ENCODE results near the gene ELMOD2. TPM values are rescaled to one million over a fixed set of nuclear protein-coding genes. Genes with fewer than 3 reads are reported as not detected.

Gene ELMOD2
- total and polyA plus RNA-seq, 11 donors: 8.2 to 22.3 (median 15.6) TPM

- Histone ChIP-seq H3K27me3 (no peaks in the 10 kb centered on the region), H3K27ac (no peak overlapping the region), H3K4me3 (no peak overlapping the region), H3K9me3 (no peaks in the 10 kb centered on the region), H3K36me3 (peaks cover 0 to 20% (median 2%) of the 10 kb centered on the region in 9 donors), H3K4me1 (no peaks in the 10 kb centered on the region)
- intact Hi-C loops (cut with DNase I): no loop called here
- TF ChIP-seq CTCF (IDR thresholded peaks at IDR 0.05): no peak
- TF ChIP-seq POLR2A (IDR thresholded peaks at IDR 0.05): no peak
- WGBS, 4 donors: 88 to 97% (median 90%) methylated on average over 6 of the region's 6 CpGs
- no peak for DNase-seq
- ATAC-seq: no peak
These were observed 32.6 kb downstream of the ELMOD2 start for GRCh38 chr4:140556372-140557085.

- TF ChIP-seq CTCF (IDR thresholded peaks at IDR 0.05) (no peak), POLR2A (IDR thresholded peaks at IDR 0.05) (no peak)
- no peaks in the 10 kb centered on the region for H3K27me3 ChIP-seq
- no peak overlapping the region for H3K4me3 ChIP-seq
- intact Hi-C loops (cut with DNase I): no loop called here
- 75 to 92% (median 91%) methylated on average over 4 of the region's 4 CpGs for WGBS, 4 donors
- peaks cover 0 to 6% (median 0%) of the 10 kb centered on the region in 9 donors for H3K36me3 ChIP-seq
- DNase-seq: no peak
- no peak overlapping the region for H3K27ac ChIP-seq
- H3K4me1 ChIP-seq: no peaks in the 10 kb centered on the region
- H3K9me3 ChIP-seq: no peaks in the 10 kb centered on the region
- ATAC-seq: no peak
These were observed 34.0 kb downstream of the ELMOD2 start for GRCh38 chr4:140557831-140558435.

- DNase-seq: no peak
- Histone ChIP-seq H3K4me3 (no peak overlapping the region), H3K27me3 (no peaks in the 10 kb centered on the region), H3K4me1 (no peaks in the 10 kb centered on the region), H3K9me3 (no peaks in the 10 kb centered on the region), H3K36me3 (no peaks in the 10 kb centered on the region), H3K27ac (no peak overlapping the region)
- intact Hi-C loops (cut with DNase I): no loop called here
- no peak for TF ChIP-seq POLR2A (IDR thresholded peaks at IDR 0.05)
- no peak for TF ChIP-seq CTCF (IDR thresholded peaks at IDR 0.05)
- ATAC-seq: no peak
- WGBS, 4 donors: 86 to 92% (median 90%) methylated on average over 6 of the region's 6 CpGs
These were observed 35.7 kb downstream of the ELMOD2 start for GRCh38 chr4:140559696-140560095.

GRCh38 chr4:140568507-140569306 lies 44.7 kb downstream of the ELMOD2 start, which contains the start of gene UCP1:
Gene UCP1, minus strand, starts transcription at chr4:140568961. Its CDS starts 232 bp downstream, at chr4:140568729.
- DNase-seq (peak in 3 of 5 donors; percentile 11 to 46 (median 43)), ATAC-seq (peak in 3 of 4 donors; percentile 63 to 82 (median 72))
- peaks cover 3 to 66% (median 40%) of the 10 kb centered on the region in 9 donors for H3K27me3 ChIP-seq
- no peak for TF ChIP-seq CTCF (IDR thresholded peaks at IDR 0.05)
- TF ChIP-seq POLR2A (IDR thresholded peaks at IDR 0.05): no peak
- H3K9me3 ChIP-seq: peaks cover 0 to 13% (median 3%) of the 10 kb centered on the region in 12 donors
- intact Hi-C loops (cut with DNase I): no loop called here
- peak within 1 kb of the TSS; percentile 30 to 71 (median 56) for H3K4me3 ChIP-seq
- H3K36me3 ChIP-seq: no peaks in the 10 kb centered on the region
- H3K4me1 ChIP-seq: peaks cover 0 to 24% (median 12%) of the 10 kb centered on the region in 12 donors
- WGBS, 4 donors: 1 to 5% (median 4%) methylated on average over 39 to 69 of the region's 69 CpGs
- no peak within 1 kb of the TSS for H3K27ac ChIP-seq

Measured in heart left ventricle (tissue), 16 donors.